HepG2 (cell line): Measurements from ENCODE around the gene PPFIA3. TPM values are rescaled to one million over a fixed set of nuclear protein-coding genes. Genes with fewer than 3 reads are reported as not detected.
A peak's percentile ranks its signal among the peaks of the same experiment; 100 is the strongest.

ENCODE experiments used
- ATAC-seq: fragments of 200-7000 bp; cut with Tn5 transposase; 3 replicates; pipeline ENCODE4 v1.9.1; 2020; ENCODE audit warnings: mild to moderate bottlenecking, moderate library complexity
- BruUV-seq: library from RNA; stranded (reverse); fragments of 400-500 nt; replicated peaks from 2 replicates; lab custom pipeline; 2021; lab: Mats Ljungman, UMichigan
- CTCF ChIA-PET: fragments of 300-600 bp; formaldehyde crosslinking; extraction: SDS; loops from one replicate; lab custom pipeline; 2021; ENCODE audit warnings: low total read pairs, inconsistent platforms, low intra/inter-chr PET ratio; lab: Yijun Ruan, JAX
- POLR2A ChIA-PET: fragments of 350-600 bp; sonication (Branson Sonifier 250); formaldehyde crosslinking; loops from one replicate; lab custom pipeline; 2020; ENCODE audit warnings: antibody characterized with exemption, inconsistent platforms; lab: Yijun Ruan, JAX
- DNase-seq: peaks from one replicate; pipeline ENCODE4 v3.0.0-alpha.2; 2015; ENCODE audit warnings: low spot score
- FAIRE-seq: peaks from 3 replicates; lab custom pipeline; 2011; peaks lifted over from hg19 to GRCh38; lab: Jason Lieb, UNC
- H2AFZ ChIP-seq: one replicate; pipeline ENCODE4 v1.6.1; 2011; ENCODE audit warnings: low read length, inconsistent platforms
- H3K27ac ChIP-seq: fragments of 300-600 bp; 3 replicates; pipeline ENCODE4 v1.8.0; 2011; ENCODE audit warnings: mixed run types, mild to moderate bottlenecking, mixed read lengths, low read length, inconsistent platforms; ENCODE audit not compliant: insufficient read depth; ENCODE audit errors: extremely low read length
- H3K27me3 ChIP-seq, 2 experiments: fragments of 200-600 bp in 1 of 2; 2 replicates in 1 of 2; 3 replicates in 1 of 2; pipeline versions ENCODE4 v1.6.0 to v1.8.0; 2011; ENCODE audit warnings: low read length in 2 of 2, mild to moderate bottlenecking in 2 of 2, moderate library complexity in 2 of 2, inconsistent platforms in 1 of 2; ENCODE audit not compliant: insufficient read depth in 2 of 2, control insufficient read depth in 1 of 2
- H3K36me3 ChIP-seq, 2 experiments: fragments of 200-600 bp in 1 of 2; replicated peaks in 1 of 2; 2 replicates in 1 of 2; 3 replicates in 1 of 2; pipeline versions ENCODE4 v1.5.1 to v1.8.0; 2011; ENCODE audit warnings: low read length in 2 of 2, inconsistent platforms in 1 of 2; ENCODE audit not compliant: insufficient read depth in 2 of 2, control insufficient read depth in 1 of 2
- H3K4me1 ChIP-seq: 2 replicates; pipeline ENCODE4 v1.5.1; 2012; ENCODE audit warnings: low read length, inconsistent platforms; ENCODE audit not compliant: insufficient read depth
- H3K4me2 ChIP-seq: 2 replicates; pipeline ENCODE4 v1.6.0; 2011; ENCODE audit warnings: low read depth, low read length, inconsistent platforms
- H3K4me3 ChIP-seq, 3 experiments: fragments of 200-600 bp in 1 of 3; sonication (generic), shearing (Covaris generic) in 1 of 3; replicated peaks in 1 of 3; 2 replicates each; pipeline ENCODE4 v1.5.1; 2011 to 2016; ENCODE audit warnings: low read length in 3 of 3, inconsistent platforms in 2 of 3, low read depth in 2 of 3, mild to moderate bottlenecking in 2 of 3, control low read depth in 1 of 3, mixed read lengths in 1 of 3; ENCODE audit not compliant: insufficient read depth in 1 of 3
- H3K79me2 ChIP-seq: one replicate; pipeline ENCODE4 v1.6.1; 2011; ENCODE audit warnings: low read length, inconsistent platforms; ENCODE audit not compliant: insufficient read depth
- H3K9ac ChIP-seq: 2 replicates; pipeline ENCODE4 v1.6.0; 2011; ENCODE audit warnings: mild to moderate bottlenecking, low read depth, low read length, inconsistent platforms; ENCODE audit not compliant: insufficient read depth
- H3K9me3 ChIP-seq: 2 replicates; pipeline ENCODE4 v1.5.1; 2012; ENCODE audit warnings: mild to moderate bottlenecking, low read length
- H4K20me1 ChIP-seq: 2 replicates; pipeline ENCODE4 v1.6.0; 2011; ENCODE audit warnings: inconsistent platforms, mild to moderate bottlenecking, low read length, moderate library complexity; ENCODE audit not compliant: insufficient read depth
- EED ChIP-seq: sonication (generic); formaldehyde crosslinking; IDR thresholded peaks from 2 replicates; pipeline ENCODE4 v1.5.0; 2020; ENCODE audit warnings: mild to moderate bottlenecking, missing genetic modification reagents
- FUBP1 ChIP-seq: sonication (generic); formaldehyde crosslinking; IDR thresholded peaks from 2 replicates; pipeline ENCODE4 v1.5.1; 2020; ENCODE audit warnings: missing genetic modification reagents, mild to moderate bottlenecking, borderline replicate concordance
- HNF4A ChIP-seq: sonication (generic); formaldehyde crosslinking; IDR thresholded peaks from 2 replicates; pipeline ENCODE4 v1.4.0; 2020; ENCODE audit warnings: missing genetic modification reagents
- KDM1A ChIP-seq: IDR thresholded peaks from 2 replicates; pipeline ENCODE4 v1.6.1; 2016; ENCODE audit warnings: missing compliant biosample characterization
- KLF6 ChIP-seq: IDR thresholded peaks from 2 replicates; pipeline ENCODE4 v1.8.0; 2016; ENCODE audit warnings: missing biosample characterization, missing genetic modification reagents
- PAWR ChIP-seq: sonication (generic); formaldehyde crosslinking; IDR thresholded peaks from 2 replicates; pipeline ENCODE4 v1.4.0; 2020; ENCODE audit warnings: missing genetic modification reagents, mild to moderate bottlenecking, borderline replicate concordance
- PLRG1 ChIP-seq: fragments of 450-650 bp; conservative IDR thresholded peaks from 2 replicates; pipeline ENCODE4 v1.6.1; 2016
- PLSCR1 ChIP-seq: sonication (generic); formaldehyde crosslinking; IDR thresholded peaks from 2 replicates; pipeline ENCODE4 v1.5.0; 2020; ENCODE audit warnings: missing genetic modification reagents, mild to moderate bottlenecking, borderline replicate concordance
- RAD51 ChIP-seq: fragments of 450-650 bp; IDR thresholded peaks from 2 replicates; pipeline ENCODE4 v1.6.1; 2016; ENCODE audit warnings: borderline replicate concordance
- RBFOX2 ChIP-seq: fragments of 200-400 bp; formaldehyde crosslinking; IDR thresholded peaks from 2 replicates; pipeline ENCODE4 v1.6.1; 2017; ENCODE audit warnings: low read depth, mild to moderate bottlenecking, low read length
- SMAD1 ChIP-seq: sonication (generic); formaldehyde crosslinking; IDR thresholded peaks from 2 replicates; pipeline ENCODE4 v1.4.0; 2020; ENCODE audit warnings: missing genetic modification reagents, low read depth, mild to moderate bottlenecking, borderline replicate concordance
- SMYD3 ChIP-seq: sonication (generic); formaldehyde crosslinking; IDR thresholded peaks from 2 replicates; pipeline ENCODE4 v1.8.1; 2023; ENCODE audit warnings: mild to moderate bottlenecking, missing genetic modification reagents
- TBL1XR1 ChIP-seq: fragments of 150-350 bp; IDR thresholded peaks from 2 replicates; pipeline ENCODE4 v1.6.1; 2014; ENCODE audit warnings: borderline replicate concordance, low read length; ENCODE audit not compliant: partially characterized antibody
- TSC22D2 ChIP-seq: sonication (generic); formaldehyde crosslinking; IDR thresholded peaks from 2 replicates; pipeline ENCODE4 v1.5.1; 2020; ENCODE audit warnings: missing genetic modification reagents, mild to moderate bottlenecking, borderline replicate concordance
- ZFP90 ChIP-seq: sonication (generic); formaldehyde crosslinking; IDR thresholded peaks from 2 replicates; pipeline ENCODE4 v1.8.0; 2022; ENCODE audit warnings: missing genetic modification reagents, mild to moderate bottlenecking, inconsistent platforms, borderline replicate concordance
- ZKSCAN5 ChIP-seq: sonication (generic); formaldehyde crosslinking; IDR thresholded peaks from 2 replicates; pipeline ENCODE4 v1.5.1; 2020; ENCODE audit warnings: mild to moderate bottlenecking, missing genetic modification reagents
- ZMYM3 ChIP-seq: sonication (generic); formaldehyde crosslinking; IDR thresholded peaks from 2 replicates; pipeline ENCODE4 v1.5.1; 2020; ENCODE audit warnings: mild to moderate bottlenecking, missing genetic modification reagents
- ZNF564 ChIP-seq: sonication (generic); formaldehyde crosslinking; IDR thresholded peaks from 2 replicates; pipeline ENCODE4 v1.8.1; 2023; ENCODE audit warnings: mild to moderate bottlenecking, missing genetic modification reagents
- ZNF569 ChIP-seq: sonication (generic); formaldehyde crosslinking; IDR thresholded peaks from 2 replicates; pipeline ENCODE4 v1.5.0; 2020; ENCODE audit warnings: mild to moderate bottlenecking, missing genetic modification reagents, moderate library complexity, borderline replicate concordance
- WGBS: methylation state at CpG from one replicate; pipeline ENCODE4 v1.1.6; 2017; ENCODE audit warnings: low lambda C conversion rate; 5-methylcytosine and 5-hydroxymethylcytosine counted together
- in situ Hi-C: cut with HindIII; loops from 2 replicates; pipeline ENCODE4 v1.10.0; 2017; ENCODE audit warnings: low pct_unique_long_range_greater_than_20kb; ENCODE audit not compliant: extremely low pct_ligation_motif_present
- intact Hi-C: fragments of 100-400 bp; cut with micrococcal nuclease; formaldehyde crosslinking; loops from one replicate; pipeline ENCODE4 v1.10.0; 2022; ENCODE audit not compliant: unreplicated experiment
- polyA plus RNA-seq, 8 experiments: library from polyadenylated mRNA; depleted of rRNA in 3 of 8; stranded (reverse) in 7 of 8; unstranded in 1 of 8; fragments of >200 nt; fragmentation: Illumina TruSeq in 4 of 8; extraction: Trizol in 4 of 8; gene quantifications; 2 replicates each; pipeline versions ENCODE4 v1.2.1 to v1.2.3, GENCODE V29; 2011 to 2016; ENCODE audit warnings: low read depth in 4 of 8, missing spikeins in 1 of 8, mixed read lengths in 1 of 8; ENCODE audit not compliant: insufficient read depth in 1 of 8
- total RNA-seq, 5 experiments: library from RNA; depleted of rRNA; stranded (reverse); fragments of >200 nt; fragmentation: Illumina TruSeq; extraction: Trizol; gene quantifications; 2 replicates each; pipeline ENCODE4 v1.2.3, GENCODE V29; 2016; ENCODE audit warnings: low read depth in 1 of 5

Gene PPFIA3
- total and polyA plus RNA-seq, 2 of the 13 experiments (the other 11 are each of a cell fraction or from before 2014, with no cell fraction given) = 6.7 to 8.6 TPM

GRCh38 chr19:49094505-49095482, 24.6 kb upstream of the PPFIA3 start (continued):
- no peak for TF ChIP-seq ZNF569 (CRISPR knock-in tag)
- no peak for TF ChIP-seq KLF6
- TF ChIP-seq ZKSCAN5 (CRISPR knock-in tag) = no peak
- TF ChIP-seq RBFOX2 = peak; percentile 56
- no peak for TF ChIP-seq PLSCR1 (CRISPR knock-in tag)
- no peak for TF ChIP-seq RAD51
- no peak for TF ChIP-seq HNF4A
- TF ChIP-seq, all 625 proteins: peak for 2

DNA sequence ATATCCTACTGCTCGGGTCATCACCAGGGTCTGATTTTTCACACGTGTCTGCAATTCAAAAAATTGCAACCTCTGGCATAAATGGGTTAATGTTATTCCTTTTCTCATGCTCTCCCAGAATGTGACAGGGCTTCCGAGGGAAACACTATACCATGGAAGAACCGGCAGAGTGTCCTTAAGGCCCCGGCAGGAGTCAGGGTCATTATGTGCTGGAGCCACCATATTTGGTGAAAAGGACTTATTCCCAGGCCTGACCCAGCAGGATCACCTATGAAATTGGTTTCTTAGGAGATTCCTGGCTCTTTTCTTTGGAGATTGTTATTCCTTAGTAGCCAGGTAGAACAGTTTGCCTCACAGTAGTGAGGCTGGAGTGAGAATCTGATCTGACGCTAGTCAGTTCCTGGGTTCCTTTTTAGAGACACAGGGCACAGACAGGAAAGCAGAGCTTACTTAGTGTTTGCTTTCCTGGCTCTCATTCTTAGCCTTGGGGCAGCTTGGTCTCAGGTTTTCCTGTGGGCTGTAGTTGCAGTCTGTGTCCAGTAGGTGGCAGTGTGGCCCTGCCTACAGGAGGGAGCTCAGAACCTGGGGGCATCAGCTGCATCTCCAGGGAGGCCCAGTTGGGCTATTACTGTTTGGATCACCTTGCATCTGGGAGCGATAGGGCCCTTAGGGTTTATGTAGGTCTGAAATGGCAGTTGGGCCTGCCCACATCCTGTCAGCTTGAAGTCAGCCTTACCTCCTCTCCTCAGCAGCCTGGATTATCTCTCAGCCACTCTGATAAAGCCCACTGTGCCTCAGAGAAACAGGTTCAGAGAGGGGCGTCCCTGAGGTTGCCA, 21.7 kb upstream of the PPFIA3 start:
- H3K27me3 ChIP-seq = no peaks in the 10 kb centered on the region
- DNase-seq (peak; percentile 55), FAIRE-seq (peak; percentile 92), ATAC-seq (peak; percentile 73)
- no TSS peak for BruUV-seq
- no peak overlapping the region for H3K27ac ChIP-seq
- H3K9ac ChIP-seq = no peak overlapping the region
- H3K36me3 ChIP-seq = peaks cover 45 to 79% of the 10 kb centered on the region in 2 experiments
- H3K4me3 ChIP-seq = no peak overlapping the region
- H3K4me1 ChIP-seq = no peaks in the 10 kb centered on the region
- ChIA-PET CTCF (interaction anchor here (1.7 to 2.0 kb wide), 4 partner anchors 9 to 111 kb away, joined by 7 to 12 read pairs (median 10); no protein-coding TSS in a partner anchor), POLR2A (interaction anchor here (0.5 to 1.2 kb wide), 8 partner anchors 9 to 466 kb away, joined by 3 to 6 read pairs (median 4); partner anchors contain the start of genes LIN7B and PPFIA3)
- peaks cover 28% of the 10 kb centered on the region for H4K20me1 ChIP-seq
- intact Hi-C loops (loop anchor here (1.0 to 5.0 kb wide), 2 partner anchors 50 to 111 kb away; no protein-coding TSS in a partner anchor), in situ Hi-C loops (loop anchor here (10.0 kb wide), 1 partner anchor 97 kb away; no protein-coding TSS in a partner anchor)
- no peak overlapping the region for H2AFZ ChIP-seq
- H3K4me2 ChIP-seq = no peak overlapping the region
- peaks cover 17% of the 10 kb centered on the region for H3K79me2 ChIP-seq
- 82% methylated on average over 8 of the region's 8 CpGs for WGBS
- H3K9me3 ChIP-seq = no peaks in the 10 kb centered on the region
- TF ChIP-seq FUBP1 (CRISPR knock-in tag) = no peak
- TF ChIP-seq EED (CRISPR knock-in tag) = peak; percentile 64; the same call in 1 of the 2 replicates
- no peak for TF ChIP-seq ZNF564 (CRISPR knock-in tag)
- no peak for TF ChIP-seq ZMYM3 (CRISPR knock-in tag)
- TF ChIP-seq TSC22D2 = no peak
- TF ChIP-seq ZFP90 (CRISPR knock-in tag) = 0 out of 2 replicates have a peak, but pooled peaks have one; percentile 33
- no peak for TF ChIP-seq SMYD3 (CRISPR knock-in tag)
- no peak for TF ChIP-seq PLRG1
- no peak for TF ChIP-seq PAWR
- no peak for TF ChIP-seq TBL1XR1
- TF ChIP-seq KDM1A (CRISPR knock-in tag) = no peak
- TF ChIP-seq SMAD1 (CRISPR knock-in tag) = no peak
